ENCODE measurements around the gene PI16. TPM values are rescaled to one million over a fixed set of nuclear protein-coding genes. Genes with fewer than 3 reads are reported as not detected.

The PI16 gene
- 0.08 TPM in 1 of 2 replicates, not detected in the other for total RNA-seq (2014; rRNA removed; shearing (Covaris generic))
- polyA plus RNA-seq (2015; cell fraction: cytosol; rRNA removed): 0.08 and 0.50 TPM in 2 replicates
- polyA plus RNA-seq (2015; cell fraction: nucleus; rRNA removed): 0.46 and 0.47 TPM in 2 replicates

GRCh38 chr6:36954262-36954931 lies at the start of gene PI16:
PI16 (plus strand) TSS chr6:36954738; CDS start chr6:36954761, 23 bp downstream.
- DNase-seq (ENCODE audit: low read depth): no peak

GRCh38 chr6:36904851-36905393 lies 49.6 kb upstream of the PI16 start:
- DNase-seq (ENCODE audit: low read depth): no peak

GRCh38 chr6:36906539-36907325 lies 47.8 kb upstream of the PI16 start:
- DNase-seq (ENCODE audit: low read depth): no peak

GRCh38 chr6:36907781-36908180 lies 46.8 kb upstream of the PI16 start:
- no peak for DNase-seq (ENCODE audit: low read depth)

- no peak for DNase-seq (ENCODE audit: low read depth)
Observed at GRCh38 chr6:36908747-36909146, 45.8 kb upstream of the PI16 start.

GRCh38 chr6:36912030-36912454 lies 42.5 kb upstream of the PI16 start:
- DNase-seq (ENCODE audit: low read depth): no peak

- peak; percentile 87 for DNase-seq (ENCODE audit: low read depth)
Observed at GRCh38 chr6:36912586-36912985, 42.0 kb upstream of the PI16 start.

GRCh38 chr6:36913082-36913481 lies 41.5 kb upstream of the PI16 start:
- DNase-seq (ENCODE audit: low read depth): no peak

- DNase-seq (ENCODE audit: low read depth): peak; percentile 56
Observed at GRCh38 chr6:36914227-36914794, 40.2 kb upstream of the PI16 start.

GRCh38 chr6:36915599-36915998 lies 38.9 kb upstream of the PI16 start:
- DNase-seq (ENCODE audit: low read depth): no peak

GRCh38 chr6:36916126-36916525 lies 38.4 kb upstream of the PI16 start:
- no peak for DNase-seq (ENCODE audit: low read depth)

GRCh38 chr6:36917541-36918193 lies 36.9 kb upstream of the PI16 start:
- no peak for DNase-seq (ENCODE audit: low read depth)

- DNase-seq (ENCODE audit: low read depth): no peak
Observed at GRCh38 chr6:36920049-36920448, 34.5 kb upstream of the PI16 start.

- no peak for DNase-seq (ENCODE audit: low read depth)
Observed at GRCh38 chr6:36920546-36920945, 34.0 kb upstream of the PI16 start.

GRCh38 chr6:36924131-36924530 lies 30.4 kb upstream of the PI16 start:
- no peak for DNase-seq (ENCODE audit: low read depth)

- no peak for DNase-seq (ENCODE audit: low read depth)
Observed at GRCh38 chr6:36924778-36925374, 29.7 kb upstream of the PI16 start.

GRCh38 chr6:36925809-36926208 lies 28.7 kb upstream of the PI16 start:
- DNase-seq (ENCODE audit: low read depth): no peak

- DNase-seq (ENCODE audit: low read depth): no peak
Observed at GRCh38 chr6:36926708-36927513, 27.6 kb upstream of the PI16 start.

- DNase-seq (ENCODE audit: low read depth): no peak
Observed at GRCh38 chr6:36927691-36928546, 26.6 kb upstream of the PI16 start.
